Midbrain (tissue), 1 donor: ENCODE measurements around the gene PCBP3.

ENCODE experiments used
- DNase-seq: peaks from one replicate; lab custom pipeline; 2025; lab: John Stamatoyannopoulos, UW

The PCBP3 gene

GRCh38 chr21:45861156-45861870, 217.8 kb downstream of the PCBP3 start:
- no peak for DNase-seq

DNA sequence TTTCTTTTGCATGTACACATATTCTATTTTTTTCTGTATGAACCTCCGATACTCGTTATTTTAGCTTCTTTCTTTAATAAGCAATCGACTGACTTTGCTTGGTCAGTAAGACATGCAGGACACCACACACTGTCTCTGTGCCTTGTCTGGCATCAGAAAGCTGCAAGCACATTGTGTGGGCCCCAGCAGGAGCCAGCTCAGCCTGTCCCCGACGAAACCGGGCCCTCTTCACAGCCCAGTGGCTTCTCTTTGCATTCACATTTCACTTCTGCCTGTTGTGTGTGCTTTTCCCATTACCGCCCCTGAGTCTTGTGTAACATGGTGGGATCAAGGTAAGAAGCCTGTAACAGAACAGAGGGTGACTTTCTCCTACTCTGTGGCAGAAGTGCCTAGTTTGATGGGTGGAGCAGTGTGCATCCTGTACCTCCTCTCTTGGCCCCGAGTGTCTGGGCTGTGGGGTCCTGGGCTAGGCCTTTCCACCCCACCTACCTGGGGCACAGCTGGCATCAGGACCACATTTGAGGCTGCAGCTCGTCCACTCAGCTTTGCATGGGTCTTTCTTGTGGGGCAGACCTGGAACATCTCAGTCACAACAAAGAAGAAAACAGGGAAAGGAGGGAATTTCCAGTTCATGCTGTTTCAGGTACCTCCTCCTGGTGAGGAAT, 219.2 kb downstream of the PCBP3 start:
- no peak for DNase-seq

DNA sequence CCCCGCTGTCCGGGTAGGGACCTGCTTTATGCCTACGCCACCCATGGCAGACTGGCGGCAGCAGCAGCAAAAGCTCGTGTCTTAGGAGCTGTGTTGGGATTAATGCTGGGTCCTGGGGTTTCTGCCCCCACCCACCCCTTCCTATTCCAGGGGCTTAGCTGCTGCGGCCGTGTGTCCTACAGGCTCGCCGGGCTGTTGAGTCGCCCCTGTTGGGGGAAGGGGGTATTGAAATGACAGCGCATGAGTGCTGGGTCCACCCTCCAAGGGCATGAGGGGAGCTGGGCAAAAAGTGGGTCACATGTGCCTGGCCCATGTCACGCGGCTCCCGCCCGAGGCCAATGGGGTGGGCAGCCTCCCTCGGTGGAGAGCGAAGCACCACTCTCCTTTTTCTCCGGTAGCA, 219.7 kb downstream of the PCBP3 start:
- no peak for DNase-seq

GRCh38 chr21:45863751-45864150, 220.2 kb downstream of the PCBP3 start:
- no peak for DNase-seq

- DNase-seq, result no peak
Measured at GRCh38 chr21:45864436-45864835, 220.9 kb downstream of the PCBP3 start.

- no peak for DNase-seq
Measured at GRCh38 chr21:45865106-45865835, 221.7 kb downstream of the PCBP3 start.

- no peak for DNase-seq
Measured at GRCh38 chr21:45866551-45866950, 223.0 kb downstream of the PCBP3 start.

- no peak for DNase-seq
Measured at GRCh38 chr21:45867041-45867666, 223.6 kb downstream of the PCBP3 start.

DNA sequence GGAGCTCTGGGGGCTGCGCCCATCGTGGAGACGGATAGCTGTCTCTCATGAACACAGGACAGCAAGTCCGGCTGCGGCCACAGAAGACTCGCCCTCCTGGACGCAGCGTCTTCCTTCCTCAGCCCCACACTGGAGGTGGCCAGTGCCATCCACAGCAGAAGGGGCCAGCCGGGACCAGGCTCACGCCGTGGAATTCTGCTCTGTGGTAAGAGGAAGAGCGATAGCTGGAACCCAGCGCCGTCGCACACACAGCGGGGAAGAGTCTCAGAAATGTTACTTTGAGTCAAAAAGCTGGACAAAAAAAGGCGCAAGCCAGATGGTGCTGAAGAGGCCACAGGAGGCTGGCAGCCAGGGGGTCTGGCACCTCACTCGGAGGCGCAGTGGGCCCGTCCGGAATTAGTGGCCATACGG, 224.2 kb downstream of the PCBP3 start:
- DNase-seq, result no peak

- DNase-seq, result no peak
Measured at GRCh38 chr21:45868086-45868485, 224.6 kb downstream of the PCBP3 start.

GRCh38 chr21:45868488-45868887, 225.0 kb downstream of the PCBP3 start:
- DNase-seq, result no peak

DNA sequence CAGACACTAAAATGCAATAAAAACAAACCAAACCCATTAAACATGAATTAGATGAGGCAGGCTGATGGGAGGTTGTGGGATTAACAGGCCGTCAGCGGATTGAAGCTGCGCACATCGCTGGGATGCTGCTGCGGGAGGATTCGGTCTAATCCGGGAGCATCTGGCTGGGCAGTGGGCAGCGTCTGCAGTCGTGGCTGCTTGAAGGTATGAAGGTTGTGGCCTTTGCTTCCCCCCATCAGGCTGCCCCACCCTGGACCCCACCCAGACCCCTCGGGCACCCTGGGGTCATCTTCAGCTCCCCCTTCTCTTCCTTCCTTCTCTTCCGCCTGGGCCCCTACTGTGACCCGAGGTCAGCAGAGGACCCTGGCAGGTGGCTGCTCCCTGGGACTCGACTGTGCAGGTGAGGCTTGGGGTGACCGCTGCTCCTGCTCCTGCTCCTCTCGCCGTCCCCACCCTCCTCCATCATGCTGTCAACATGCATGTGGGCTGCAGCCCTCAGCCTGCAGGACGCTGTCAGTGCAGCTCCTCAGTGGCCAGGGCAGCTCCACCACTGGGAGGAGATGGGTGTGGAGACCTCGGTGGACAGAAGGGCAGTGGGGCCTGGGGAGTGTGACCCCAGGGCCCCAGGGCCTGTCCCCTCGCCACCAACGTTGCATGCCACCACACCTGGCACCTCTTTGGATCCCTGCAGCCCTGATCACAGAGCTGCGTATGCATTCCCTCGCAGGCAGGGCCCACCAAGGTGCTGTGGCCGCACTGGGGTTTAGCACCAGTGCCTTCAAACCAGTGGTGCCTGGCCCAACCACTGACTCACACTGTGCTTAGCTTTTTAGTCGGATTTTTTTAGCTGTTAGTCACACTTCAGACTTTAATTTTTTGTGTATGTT, 225.8 kb downstream of the PCBP3 start:
- no peak for DNase-seq

DNA sequence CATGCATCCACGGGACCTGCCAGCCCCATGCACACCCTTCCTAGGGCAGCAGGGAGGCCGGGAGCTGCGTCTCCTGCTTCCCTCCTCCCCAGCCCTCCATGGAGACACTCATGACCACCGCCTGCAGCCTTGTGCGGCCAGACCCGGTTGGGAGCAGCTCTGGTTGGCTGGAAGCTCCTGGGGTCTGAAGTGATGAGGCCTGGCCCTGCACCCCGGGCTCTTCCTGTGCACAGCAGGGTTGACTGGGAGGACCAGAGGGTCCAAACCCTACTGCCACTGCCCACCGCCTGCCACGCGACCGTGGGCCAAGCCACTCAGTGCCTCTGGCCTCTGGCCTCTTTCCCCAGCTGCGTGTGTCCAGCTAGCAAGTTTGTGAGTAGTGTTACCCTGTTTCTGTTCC, 226.9 kb downstream of the PCBP3 start:
- no peak for DNase-seq

DNA sequence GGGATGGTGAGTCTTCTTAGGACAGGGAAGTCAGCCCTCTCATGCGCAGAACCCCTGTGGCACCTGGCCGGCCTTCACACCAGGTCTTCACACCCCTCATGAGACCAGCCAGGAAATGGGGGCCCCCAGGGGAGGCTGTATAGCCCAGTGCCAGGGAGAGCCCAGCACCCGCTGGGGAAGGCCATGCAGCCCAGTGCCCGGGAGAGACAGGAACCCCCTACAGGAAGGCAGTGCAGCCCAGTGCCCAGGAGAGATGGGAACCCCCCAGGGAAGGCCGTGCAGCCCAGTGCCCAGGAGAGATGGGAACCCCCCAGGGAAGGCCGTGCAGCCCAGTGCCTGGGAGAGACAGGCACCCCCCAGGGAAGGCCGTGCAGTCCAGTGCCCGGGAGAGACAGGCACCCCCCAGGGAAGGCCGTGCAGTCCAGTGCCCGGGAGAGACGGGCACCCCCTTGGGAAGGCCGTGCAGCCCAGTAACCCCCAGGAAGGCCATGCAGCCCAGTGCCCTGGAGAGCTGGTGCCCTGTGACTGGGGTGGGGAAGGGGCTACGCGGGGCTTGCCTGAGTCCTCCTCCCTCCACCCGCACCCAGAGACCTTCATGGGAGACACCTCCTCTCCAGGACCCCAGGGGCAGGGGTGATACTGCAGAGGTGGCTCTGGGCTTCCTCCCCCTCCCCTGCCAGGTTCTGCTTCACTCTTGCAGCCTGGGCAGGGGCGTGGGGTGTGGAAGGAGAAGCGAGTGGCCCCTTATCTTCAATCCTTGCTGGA, 227.5 kb downstream of the PCBP3 start:
- no peak for DNase-seq

GRCh38 chr21:45871616-45872236, 228.2 kb downstream of the PCBP3 start:
- no peak for DNase-seq

DNA sequence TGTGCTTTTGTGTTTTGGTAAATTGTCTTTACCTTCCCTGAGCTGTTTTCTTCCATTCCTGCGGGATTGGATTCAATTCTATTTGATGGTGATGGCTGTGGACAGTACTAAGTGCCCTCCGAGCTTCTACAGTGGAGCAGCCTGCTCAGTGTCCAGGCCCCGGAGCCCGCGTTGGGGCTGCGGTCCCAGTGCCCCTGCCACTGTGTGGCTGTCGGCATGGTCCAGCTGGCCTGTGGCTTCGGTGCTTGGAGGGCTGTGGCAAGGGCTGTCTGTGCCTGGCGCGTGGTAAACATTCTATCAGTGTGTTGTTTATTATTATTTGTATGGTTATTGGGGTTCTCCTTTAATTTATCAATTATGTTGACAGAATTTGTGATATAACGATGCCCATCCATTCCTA, 228.9 kb downstream of the PCBP3 start:
- DNase-seq, result no peak

- no peak for DNase-seq
Measured at GRCh38 chr21:45872902-45873301, 229.4 kb downstream of the PCBP3 start.

GRCh38 chr21:45873418-45873817, 229.9 kb downstream of the PCBP3 start:
- no peak for DNase-seq

GRCh38 chr21:45873866-45874265, 230.3 kb downstream of the PCBP3 start:
- DNase-seq, result no peak

DNA sequence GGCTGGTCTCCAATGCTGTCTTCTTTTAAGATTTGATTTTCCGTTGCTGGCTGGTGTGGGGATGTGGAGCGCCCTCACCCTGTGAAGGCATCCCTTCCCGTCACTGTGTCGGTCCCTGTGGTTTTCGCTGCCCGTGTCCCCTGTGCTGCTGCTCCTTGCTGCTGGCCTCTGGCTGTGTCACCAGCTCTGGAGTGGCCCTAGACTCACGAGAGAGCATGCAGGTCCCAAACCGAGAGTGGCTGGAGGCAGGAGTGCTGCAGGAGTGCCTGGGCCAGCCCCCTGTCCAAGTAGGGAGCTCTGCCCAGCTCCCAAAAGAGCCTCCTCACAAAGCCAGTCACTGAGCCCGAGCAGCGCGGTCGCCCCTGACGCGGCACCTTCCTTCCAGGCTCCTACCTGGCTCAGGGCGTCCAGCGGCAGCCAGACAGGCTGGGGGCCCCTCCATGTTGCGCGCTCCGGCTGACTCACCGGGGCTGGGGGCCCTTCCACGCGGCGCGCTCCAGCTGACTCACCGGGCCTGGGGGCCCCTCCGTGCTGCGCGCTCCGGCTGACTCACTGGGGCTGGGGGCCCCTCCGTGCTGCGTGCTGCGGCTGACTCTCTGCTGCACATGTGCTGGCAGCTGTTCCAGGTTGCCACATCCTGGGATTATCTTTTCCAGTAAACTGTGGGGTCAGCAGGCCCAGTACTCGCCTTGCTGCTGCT, 231.3 kb downstream of the PCBP3 start:
- no peak for DNase-seq
